GM23248 (cell line): ENCODE measurements around the gene GSPT1. TPM values are rescaled to one million over a fixed set of nuclear protein-coding genes. Genes with fewer than 3 reads are reported as not detected.

ENCODE experiments used
- DNase-seq: peaks from one replicate; pipeline ENCODE4 v3.0.0-alpha.2; 2015
- H2AFZ ChIP-seq: fragments of 200-600 bp; sonication (generic); 2 replicates; pipeline ENCODE4 v1.6.1; 2016; ENCODE audit warnings: antibody characterized with exemption
- H3F3A ChIP-seq: fragments of 200-600 bp; sonication (generic); 2 replicates; pipeline ENCODE4 v1.6.1; 2016; ENCODE audit warnings: mild to moderate bottlenecking, antibody characterized with exemption, mixed run types; ENCODE audit not compliant: insufficient read depth
- H3K27ac ChIP-seq: fragments of 200-600 bp; sonication (generic); 2 replicates; pipeline ENCODE4 v1.5.1; 2016; ENCODE audit warnings: mild to moderate bottlenecking
- H3K27me3 ChIP-seq: fragments of 200-600 bp; sonication (generic); replicated peaks from 2 replicates; pipeline ENCODE4 v1.6.1; 2016; ENCODE audit warnings: mild to moderate bottlenecking; ENCODE audit not compliant: insufficient read depth
- H3K36me3 ChIP-seq: fragments of 200-600 bp; sonication (generic); 2 replicates; pipeline ENCODE4 v1.6.1; 2016; ENCODE audit warnings: low read depth, mild to moderate bottlenecking
- H3K4me1 ChIP-seq: fragments of 200-600 bp; sonication (generic); 2 replicates; pipeline ENCODE4 v1.6.1; 2016; ENCODE audit warnings: mild to moderate bottlenecking; ENCODE audit not compliant: insufficient read depth
- H3K4me2 ChIP-seq: fragments of 200-600 bp; sonication (generic); one replicate; pipeline ENCODE4 v1.6.1; 2016; ENCODE audit warnings: mild to moderate bottlenecking; ENCODE audit not compliant: unreplicated experiment
- H3K4me3 ChIP-seq: fragments of 200-600 bp; sonication (generic); 2 replicates; pipeline ENCODE4 v1.5.1; 2016; ENCODE audit warnings: mild to moderate bottlenecking
- H3K79me2 ChIP-seq: fragments of 200-600 bp; sonication (generic); 2 replicates; pipeline ENCODE4 v1.6.1; 2016; ENCODE audit warnings: mild to moderate bottlenecking; ENCODE audit not compliant: insufficient read depth
- H3K9ac ChIP-seq: fragments of 200-600 bp; sonication (generic); 2 replicates; pipeline ENCODE4 v1.6.1; 2016; ENCODE audit warnings: mild to moderate bottlenecking
- H3K9me2 ChIP-seq: fragments of 200-600 bp; sonication (generic); 2 replicates; pipeline ENCODE4 v1.6.1; 2016; ENCODE audit warnings: mixed run types, mild to moderate bottlenecking, moderate library complexity; ENCODE audit not compliant: insufficient read depth
- H3K9me3 ChIP-seq: fragments of 200-600 bp; sonication (generic); one replicate; pipeline ENCODE4 v1.6.1; 2017; ENCODE audit warnings: low read depth
- H4K20me1 ChIP-seq: fragments of 200-600 bp; sonication (generic); 2 replicates; pipeline ENCODE4 v1.6.0; 2016; ENCODE audit not compliant: insufficient read depth
- EZH2 ChIP-seq: fragments of 200-600 bp; sonication (generic); IDR thresholded peaks from 2 replicates; pipeline ENCODE4 v1.6.1; 2018; ENCODE audit warnings: antibody characterized with exemption, mild to moderate bottlenecking; ENCODE audit not compliant: insufficient read depth, poor library complexity, severe bottlenecking
- EZH2phosphoT487 ChIP-seq: fragments of 200-600 bp; sonication (generic); IDR thresholded peaks from 2 replicates; pipeline ENCODE4 v1.6.1; 2018; ENCODE audit warnings: antibody characterized with exemption, moderate library complexity, mild to moderate bottlenecking, low read depth; ENCODE audit not compliant: insufficient read depth
- WGBS, 2 experiments: methylation state at CpG; one replicate each; pipeline ENCODE4 v1.1.6; 2015 to 2017; ENCODE audit warnings: low lambda C conversion rate in 2 of 2, low coverage in 1 of 2; ENCODE audit errors: missing lambda C conversion rate in 2 of 2; 5-methylcytosine and 5-hydroxymethylcytosine counted together
- in situ Hi-C: fragments of 300-500 bp; cut with MboI; formaldehyde crosslinking; loops from 2 replicates; pipeline ENCODE4 v1.15.0; 2020
- polyA plus RNA-seq: library from polyadenylated mRNA; unstranded; fragments of >200 nt; fragmentation: Nextera tagmentation; extraction: Ambion mirVana; gene quantifications from 2 replicates; pipeline ENCODE4 v1.2.1, GENCODE V29; 2016
- total RNA-seq: library from RNA; depleted of rRNA; stranded (reverse); fragments of >200 nt; shearing (Covaris generic); gene quantifications from 2 replicates; pipeline ENCODE4 v1.2.3, GENCODE V29; 2014

Gene GSPT1
- total and polyA plus RNA-seq, 2 experiments from 2014 or later: 78.7 to 112 TPM

DNA sequence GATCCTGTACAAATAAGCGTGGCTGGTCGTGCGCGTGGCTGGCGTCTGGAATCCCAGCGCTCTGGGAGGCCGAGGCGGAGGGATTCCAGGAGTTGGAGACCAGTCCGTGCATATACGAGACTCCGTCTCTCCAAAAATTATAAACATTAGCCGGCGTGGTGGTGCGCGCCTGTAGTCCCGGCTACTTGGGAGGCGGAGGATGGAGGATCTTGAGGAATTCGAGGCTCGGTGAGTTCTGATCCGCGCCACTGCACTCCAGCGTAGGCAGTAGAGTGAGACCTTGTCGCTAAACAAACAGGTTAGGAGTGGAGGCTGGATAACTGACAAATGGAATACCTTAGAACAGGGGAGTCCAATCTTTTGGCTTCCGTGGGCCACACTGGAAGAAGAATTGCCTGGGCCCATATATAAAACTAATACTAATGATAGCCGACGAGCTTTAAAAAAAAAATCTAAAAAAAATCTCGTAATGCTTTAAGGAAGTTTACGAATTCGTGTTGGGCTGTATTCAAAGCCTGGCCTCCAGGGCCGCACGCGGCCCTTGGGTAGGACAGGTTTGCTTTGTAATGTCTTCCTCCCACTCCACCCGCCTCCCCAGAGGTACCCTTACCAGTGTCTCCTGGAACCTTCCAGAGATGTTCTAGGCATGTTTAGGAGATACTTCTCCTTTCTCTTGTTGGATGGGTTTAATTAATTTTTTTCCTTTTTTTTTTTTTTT lies 63.5 kb downstream of the GSPT1 start:
- Histone ChIP-seq H3K4me2 (peak overlapping the region; percentile 83), H4K20me1 (no peaks in the 10 kb centered on the region; the same call in 1 of the 2 replicates), H3K27ac (peak overlapping the region; percentile 77), H2AFZ (peak overlapping the region; percentile 97), H3F3A (peaks cover 12% of the 10 kb centered on the region), H3K36me3 (peaks cover 22% of the 10 kb centered on the region), H3K4me1 (peaks cover 25% of the 10 kb centered on the region), H3K9me3 (no peaks in the 10 kb centered on the region), H3K27me3 (no peaks in the 10 kb centered on the region), H3K4me3 (peak overlapping the region; percentile 99), H3K9ac (peak overlapping the region; percentile 93), H3K79me2 (peaks cover 95% of the 10 kb centered on the region), H3K9me2 (no peaks in the 10 kb centered on the region)
- WGBS, 2 experiments: 39 to 40% methylated on average over 24 to 33 of the region's 33 CpGs
- DNase-seq: no peak
- no peak for TF ChIP-seq EZH2phosphoT487
- no peak for TF ChIP-seq EZH2
- in situ Hi-C loops: no loop called here

DNA sequence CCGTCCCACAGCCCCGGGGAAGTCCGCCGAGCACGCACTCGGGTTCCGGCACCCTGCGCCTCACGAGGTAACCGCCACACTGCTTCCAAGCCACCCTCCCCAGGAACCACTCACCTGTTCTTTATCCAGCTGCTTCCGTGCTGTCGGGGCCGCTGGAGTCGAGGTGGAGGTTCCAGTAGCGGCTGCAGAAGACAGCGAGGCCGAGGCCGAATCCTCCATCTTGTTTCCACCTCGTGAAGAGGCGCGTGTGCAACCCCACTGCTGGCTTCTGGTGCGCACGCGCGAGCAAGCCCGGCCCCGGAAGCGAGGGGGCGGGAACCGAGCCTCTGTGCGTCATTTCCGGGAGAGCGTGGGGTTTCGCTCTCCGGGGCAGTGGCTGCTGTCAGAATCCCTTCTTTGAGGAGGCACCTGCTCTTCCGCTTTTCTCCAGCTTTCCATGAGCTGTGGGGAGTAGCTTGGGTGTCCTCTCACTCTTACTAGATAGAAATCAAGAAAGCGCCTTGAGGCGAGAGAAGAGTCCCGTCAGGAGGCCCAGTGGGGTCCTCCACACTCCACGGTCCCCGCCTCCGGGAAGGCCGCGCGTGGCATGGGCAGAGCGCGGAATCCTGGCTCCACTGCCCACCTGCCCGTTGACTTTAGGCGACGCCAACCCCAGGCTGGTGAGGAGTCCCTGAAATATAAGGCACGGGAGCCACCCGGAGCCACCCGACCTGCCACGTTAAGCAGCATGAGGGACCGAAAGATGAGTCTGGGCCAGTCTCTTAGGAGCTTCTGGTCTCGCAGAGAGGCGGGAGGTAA lies 64.3 kb downstream of the GSPT1 start, which contains the start of gene RSL1D1:
RSL1D1 (minus strand) TSS at position 249 of the 798 bp plus-strand sequence; CDS start at position 219, 30 bp downstream.
- in situ Hi-C loops: no loop called here
- 1% methylated on average over 57 of the region's 57 CpGs for WGBS, 2 experiments
- no peaks in the 10 kb centered on the region; the same call in 1 of the 2 replicates for H4K20me1 ChIP-seq
- peak; percentile 96 for DNase-seq
- peaks cover 95% of the 10 kb centered on the region for H3K79me2 ChIP-seq
- peak within 1 kb of the TSS; percentile 97 for H2AFZ ChIP-seq
- H3K9me3 ChIP-seq: no peaks in the 10 kb centered on the region
- peaks cover 30% of the 10 kb centered on the region for H3K36me3 ChIP-seq
- H3K4me1 ChIP-seq: peaks cover 22% of the 10 kb centered on the region
- no peak for TF ChIP-seq EZH2
- TF ChIP-seq EZH2phosphoT487: no peak
- no peaks in the 10 kb centered on the region for H3K27me3 ChIP-seq
- peak within 1 kb of the TSS; percentile 93 for H3K9ac ChIP-seq
- H3K4me2 ChIP-seq: peak within 1 kb of the TSS; percentile 83
- H3F3A ChIP-seq: peaks cover 12% of the 10 kb centered on the region
- H3K9me2 ChIP-seq: no peaks in the 10 kb centered on the region
- H3K27ac ChIP-seq: peak within 1 kb of the TSS; percentile 77
- H3K4me3 ChIP-seq: peak within 1 kb of the TSS; percentile 99

DNA sequence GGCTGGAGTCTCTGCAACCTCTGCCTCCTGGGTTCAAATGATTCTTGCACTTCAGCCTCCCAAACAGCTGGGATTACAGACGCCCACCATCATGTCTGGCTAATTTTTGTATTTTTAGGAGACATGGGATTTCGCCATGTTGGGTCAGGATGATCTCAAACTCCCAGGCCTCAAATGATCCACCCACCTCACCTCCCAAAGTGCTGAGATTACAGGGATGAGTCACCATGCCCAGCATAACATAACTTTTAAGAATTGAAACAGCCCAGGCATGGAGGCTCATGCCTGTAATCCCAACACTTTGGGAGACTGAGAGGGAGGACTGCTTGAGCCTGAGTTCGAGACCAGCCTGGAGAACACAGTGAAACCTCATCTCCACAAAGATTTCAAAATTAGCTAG lies 66.9 kb downstream of the GSPT1 start:
- 74 to 80% methylated on average over 3 of the region's 3 CpGs for WGBS, 2 experiments
- in situ Hi-C loops: no loop called here
- no peak overlapping the region for H2AFZ ChIP-seq
- peaks cover 55% of the 10 kb centered on the region for H3K36me3 ChIP-seq
- peak overlapping the region; percentile 78 for H3K4me2 ChIP-seq
- H3K27me3 ChIP-seq: no peaks in the 10 kb centered on the region
- peaks cover 97% of the 10 kb centered on the region for H3K79me2 ChIP-seq
- H4K20me1 ChIP-seq: no peaks in the 10 kb centered on the region
- no peaks in the 10 kb centered on the region for H3K9me2 ChIP-seq
- peaks cover 22% of the 10 kb centered on the region for H3K4me1 ChIP-seq
- no peak overlapping the region for H3K4me3 ChIP-seq
- H3F3A ChIP-seq: peaks cover 12% of the 10 kb centered on the region
- no peaks in the 10 kb centered on the region for H3K9me3 ChIP-seq
- TF ChIP-seq EZH2phosphoT487: no peak
- TF ChIP-seq EZH2: no peak
- DNase-seq: peak; percentile 70
- peak overlapping the region; percentile 77 for H3K27ac ChIP-seq
- H3K9ac ChIP-seq: 0 out of 2 replicates have a peak overlapping the region, but pooled peaks have one; percentile 15

DNA sequence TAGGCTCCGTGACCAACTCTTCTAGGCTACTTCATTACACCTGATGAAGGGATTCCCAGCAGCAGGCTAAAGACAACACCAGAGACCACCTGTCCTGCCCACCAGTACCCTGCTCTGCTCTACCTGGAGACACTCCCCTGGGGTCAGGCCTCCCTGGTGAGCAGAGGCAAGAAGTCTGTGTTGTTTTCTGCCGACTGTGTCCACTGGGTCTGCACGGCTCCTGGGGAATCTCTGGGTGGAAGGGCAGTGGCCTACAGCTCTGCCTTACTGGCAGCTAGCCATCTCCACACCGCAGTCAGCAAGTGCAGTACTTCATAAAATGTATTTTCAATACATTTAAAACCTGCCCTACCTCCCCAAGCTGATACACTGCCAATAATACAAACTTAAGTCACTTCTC lies 71.3 kb downstream of the GSPT1 start:
- Histone ChIP-seq H3K4me2 (no peak overlapping the region), H3K36me3 (peaks cover 88% of the 10 kb centered on the region), H3K79me2 (peaks cover 72% of the 10 kb centered on the region), H2AFZ (no peak overlapping the region), H3F3A (peaks cover 29% of the 10 kb centered on the region), H3K9me3 (no peaks in the 10 kb centered on the region), H3K4me3 (no peak overlapping the region), H3K9ac (no peak overlapping the region), H3K9me2 (no peaks in the 10 kb centered on the region), H3K27ac (no peak overlapping the region), H3K4me1 (peaks cover 11% of the 10 kb centered on the region), H4K20me1 (no peaks in the 10 kb centered on the region), H3K27me3 (no peaks in the 10 kb centered on the region)
- 97 to 98% methylated on average over 4 of the region's 4 CpGs for WGBS, 2 experiments
- DNase-seq: no peak
- in situ Hi-C loops: no loop called here
- no peak for TF ChIP-seq EZH2
- no peak for TF ChIP-seq EZH2phosphoT487
